GOT3 (cell line): Measurements from ENCODE around the gene LNPK.
"Not testable (repeated sequence)": the region's sequence is repeated elsewhere in the genome, so short reads cannot be mapped to it uniquely, and the experiment has no call there.

Experiments used
- DNase-seq: peaks from one replicate; lab custom pipeline; 2025; ENCODE audit warnings: mixed read lengths; lab: John Stamatoyannopoulos, UW

Gene LNPK

GRCh38 chr2:176001916-176002687, at the start of gene LNPK:
Gene LNPK, minus strand, starts transcription at chr2:176002267. Its CDS starts 6,683 bp downstream, at chr2:175995584.
- DNase-seq: peak; percentile 66

- DNase-seq: no peak
Observed at GRCh38 chr2:176039375-176039774, 37.3 kb upstream of the LNPK start.

GRCh38 chr2:176038694-176039093, 36.6 kb upstream of the LNPK start:
- no peak for DNase-seq

GRCh38 chr2:176035013-176035691, 33.1 kb upstream of the LNPK start:
- DNase-seq: no peak

- no peak for DNase-seq
Observed at GRCh38 chr2:176027806-176028205, 25.7 kb upstream of the LNPK start.

- no peak for DNase-seq
Observed at GRCh38 chr2:176025932-176026331, 23.9 kb upstream of the LNPK start.

GRCh38 chr2:176024083-176024482, 22.0 kb upstream of the LNPK start:
- DNase-seq: no peak

- no peak for DNase-seq
Observed at GRCh38 chr2:176022048-176022447, 20.0 kb upstream of the LNPK start.

- no peak for DNase-seq
Observed at GRCh38 chr2:176020400-176020799, 18.3 kb upstream of the LNPK start.

- DNase-seq: no peak
Observed at GRCh38 chr2:176018708-176019107, 16.6 kb upstream of the LNPK start.

- DNase-seq: no peak
Observed at GRCh38 chr2:176009445-176009844, 7.4 kb upstream of the LNPK start.

- DNase-seq: no peak
Observed at GRCh38 chr2:176004934-176005333, 2.9 kb upstream of the LNPK start.

GRCh38 chr2:176003958-176004357, 1.9 kb upstream of the LNPK start:
- DNase-seq: no peak

GRCh38 chr2:176002688-176003210, 682 bp upstream of the LNPK start:
- DNase-seq: no peak

- DNase-seq: no peak
Observed at GRCh38 chr2:176001281-176001915, 669 bp downstream of the LNPK start.

- DNase-seq: no peak
Observed at GRCh38 chr2:175999283-175999819, 2.7 kb downstream of the LNPK start.

GRCh38 chr2:175990099-175990498, 12.0 kb downstream of the LNPK start:
- no peak for DNase-seq

GRCh38 chr2:175987126-175987525, 14.9 kb downstream of the LNPK start:
- not testable (repeated sequence) for DNase-seq

GRCh38 chr2:175984846-175985245, 17.2 kb downstream of the LNPK start:
- no peak for DNase-seq

GRCh38 chr2:175981551-175981950, 20.5 kb downstream of the LNPK start:
- DNase-seq: no peak

GRCh38 chr2:175976391-175977157, 25.5 kb downstream of the LNPK start:
- DNase-seq: no peak

- no peak for DNase-seq
Observed at GRCh38 chr2:175973373-175973772, 28.7 kb downstream of the LNPK start.
